NAMALWA (cell line): Measurements from ENCODE around the gene PCDHGB2.
A peak's percentile ranks its signal among the peaks of the same experiment; 100 is the strongest.
"Not testable (repeated sequence)": the region's sequence is repeated elsewhere in the genome, so short reads cannot be mapped to it uniquely, and the experiment has no call there.

Experiments used
- DNase-seq: peaks from one replicate; pipeline ENCODE4 v3.0.0-alpha.2; 2015; ENCODE audit warnings: low spot score

The PCDHGB2 gene

GRCh38 chr5:141384471-141385267, 24.9 kb downstream of the PCDHGB2 start:
- no peak for DNase-seq

GRCh38 chr5:141387557-141388311, 27.9 kb downstream of the PCDHGB2 start, which contains the start of gene PCDHGB4:
Gene PCDHGB4 (plus strand): TSS chr5:141387698. CDS start chr5:141387885, 187 bp downstream.
- DNase-seq = not testable (repeated sequence)

GRCh38 chr5:141388661-141389060, 28.9 kb downstream of the PCDHGB2 start:
- no peak for DNase-seq

GRCh38 chr5:141389153-141390042, 29.6 kb downstream of the PCDHGB2 start:
- no peak for DNase-seq

GRCh38 chr5:141392429-141393198, 32.8 kb downstream of the PCDHGB2 start, which contains the start of gene PCDHGA8:
Gene PCDHGA8 (plus strand): TSS chr5:141392633. CDS start chr5:141392814, 181 bp downstream.
- DNase-seq = no peak

GRCh38 chr5:141393267-141393666, 33.5 kb downstream of the PCDHGB2 start:
- DNase-seq = no peak

GRCh38 chr5:141394401-141395187, 34.8 kb downstream of the PCDHGB2 start:
- not testable (repeated sequence) for DNase-seq

- peak; percentile 56 for DNase-seq
These were observed 38.2 kb downstream of the PCDHGB2 start, which contains the start of gene PCDHGB5 for GRCh38 chr5:141397756-141398551. Gene PCDHGB5 (plus strand): TSS chr5:141397947. CDS start chr5:141398128, 181 bp downstream.

GRCh38 chr5:141398608-141399007, 38.8 kb downstream of the PCDHGB2 start:
- no peak for DNase-seq

- no peak for DNase-seq
These were observed 39.9 kb downstream of the PCDHGB2 start for GRCh38 chr5:141399555-141400258.

GRCh38 chr5:141402553-141403243, 42.9 kb downstream of the PCDHGB2 start, which contains the start of gene PCDHGA9:
Gene PCDHGA9 (plus strand): TSS chr5:141402778. CDS start chr5:141402953, 175 bp downstream.
- DNase-seq = peak; percentile 53

GRCh38 chr5:141403387-141403786, 43.6 kb downstream of the PCDHGB2 start:
- DNase-seq = no peak

- DNase-seq = not testable (repeated sequence)
These were observed 48.2 kb downstream of the PCDHGB2 start, which contains the start of gene PCDHGB6 for GRCh38 chr5:141407790-141408505. Gene PCDHGB6 (plus strand): TSS chr5:141408021. CDS start chr5:141408203, 182 bp downstream.

GRCh38 chr5:141409598-141410306, 50.0 kb downstream of the PCDHGB2 start:
- DNase-seq = no peak

GRCh38 chr5:141411575-141411974, 51.8 kb downstream of the PCDHGB2 start:
- DNase-seq = no peak
